ENCODE measurements around the gene TMEM121.
"Not testable (repeated sequence)": the region's sequence is repeated elsewhere in the genome, so short reads cannot be mapped to it uniquely, and the experiment has no call there.

Gene TMEM121

DNA sequence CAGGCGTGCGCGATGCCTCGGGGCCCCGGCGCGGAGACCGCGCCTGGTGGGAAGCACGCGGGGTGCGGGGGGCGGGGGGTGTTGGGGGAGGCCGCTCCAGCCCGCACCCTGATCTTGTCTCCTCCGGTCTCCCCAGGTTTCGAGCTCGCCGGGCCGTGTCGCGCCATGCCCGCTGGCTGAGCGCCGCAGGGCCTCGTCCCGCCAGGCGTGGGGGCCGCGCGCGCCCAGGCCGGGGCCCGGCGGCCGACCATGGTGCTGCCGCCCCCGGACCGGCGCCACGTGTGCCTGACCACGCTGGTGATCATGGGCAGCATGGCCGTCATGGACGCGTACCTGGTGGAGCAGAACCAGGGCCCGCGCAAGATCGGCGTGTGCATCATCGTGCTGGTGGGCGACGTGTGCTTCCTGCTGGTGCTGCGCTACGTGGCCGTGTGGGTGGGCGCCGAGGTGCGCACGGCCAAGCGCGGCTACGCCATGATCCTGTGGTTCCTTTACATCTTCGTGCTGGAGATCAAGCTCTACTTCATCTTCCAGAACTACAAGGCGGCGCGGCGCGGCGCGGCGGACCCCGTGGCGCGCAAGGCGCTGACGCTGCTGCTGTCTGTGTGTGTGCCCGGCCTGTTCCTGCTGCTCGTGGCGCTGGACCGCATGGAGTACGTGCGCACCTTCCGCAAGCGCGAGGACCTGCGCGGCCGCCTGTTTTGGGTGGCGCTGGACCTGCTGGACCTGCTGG, 2.4 kb downstream of the TMEM121 start:
- no peak for DNase-seq

DNA sequence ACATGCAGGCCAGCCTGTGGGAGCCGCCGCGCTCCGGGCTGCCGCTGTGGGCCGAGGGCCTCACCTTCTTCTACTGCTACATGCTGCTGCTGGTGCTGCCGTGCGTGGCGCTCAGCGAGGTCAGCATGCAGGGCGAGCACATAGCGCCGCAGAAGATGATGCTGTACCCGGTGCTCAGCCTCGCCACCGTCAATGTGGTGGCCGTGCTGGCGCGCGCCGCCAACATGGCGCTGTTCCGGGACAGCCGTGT, 2.9 kb downstream of the TMEM121 start:
- no peak for DNase-seq

DNA sequence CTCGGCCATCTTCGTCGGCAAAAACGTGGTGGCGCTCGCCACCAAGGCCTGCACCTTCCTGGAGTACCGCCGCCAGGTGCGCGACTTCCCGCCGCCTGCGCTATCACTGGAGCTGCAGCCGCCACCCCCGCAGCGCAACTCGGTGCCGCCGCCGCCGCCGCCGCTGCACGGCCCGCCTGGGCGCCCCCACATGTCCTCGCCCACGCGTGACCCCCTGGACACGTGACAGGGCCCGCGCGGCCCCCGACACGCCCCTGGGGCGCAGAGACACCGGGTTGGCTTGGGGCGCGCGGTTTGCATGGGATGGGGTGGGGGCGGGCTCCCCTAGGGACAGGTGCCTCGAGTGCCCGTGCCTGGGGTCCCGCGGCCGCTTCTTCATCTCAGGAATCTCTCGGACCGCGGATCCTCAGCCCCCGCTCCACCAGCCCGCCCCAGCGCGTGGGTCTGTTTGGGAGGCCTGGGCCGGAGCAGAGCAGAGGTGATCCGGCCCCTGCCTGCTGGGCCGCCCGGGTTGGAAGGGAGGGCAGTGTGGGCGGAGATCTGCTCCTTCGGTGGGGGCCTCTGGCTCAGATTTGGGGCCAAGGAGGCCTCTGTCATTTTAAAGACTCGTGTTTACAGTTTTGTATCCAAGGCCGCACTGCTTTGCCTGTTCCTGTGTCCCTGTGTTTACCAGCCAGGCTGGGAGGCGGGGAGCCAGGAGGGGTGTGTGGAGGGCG, 3.3 kb downstream of the TMEM121 start:
- no peak for DNase-seq

DNA sequence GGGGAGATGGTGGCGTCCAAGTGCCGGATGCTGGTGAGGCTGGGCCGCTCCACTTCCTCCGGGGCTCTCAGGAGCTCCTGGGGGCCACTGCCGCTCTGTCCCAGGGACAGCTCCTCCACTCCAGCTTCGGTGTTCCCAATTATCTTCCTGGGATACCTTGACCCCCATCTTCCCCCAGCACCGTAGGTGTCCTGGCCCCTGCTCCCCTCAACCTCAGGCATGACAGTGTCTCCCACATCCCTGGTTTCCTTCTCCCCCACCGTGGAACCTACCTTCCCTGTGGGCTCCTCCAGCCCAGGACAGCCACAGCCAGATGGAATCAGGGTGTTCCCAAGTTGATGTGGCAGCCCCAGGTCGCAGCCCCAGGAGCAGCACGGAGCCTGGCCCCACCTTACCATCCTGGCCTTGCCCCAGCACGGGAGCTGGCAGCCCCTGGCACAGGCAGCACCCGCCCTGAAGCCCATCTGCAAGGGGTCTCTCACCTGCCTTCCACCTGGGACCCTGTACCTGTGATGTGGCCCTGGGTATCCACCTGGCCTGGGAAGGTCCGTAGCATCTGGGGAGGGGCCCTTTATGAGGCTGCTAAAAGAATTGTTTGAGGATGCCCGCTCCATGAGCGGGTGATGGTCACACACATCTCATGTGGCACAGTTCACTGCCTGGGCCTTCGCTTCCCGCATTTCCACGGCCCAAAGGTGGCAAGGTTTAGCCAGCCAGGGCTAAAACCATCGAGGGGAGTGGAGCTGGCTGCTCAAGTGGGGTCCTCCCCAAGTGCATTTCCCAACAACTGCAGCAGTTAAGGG, 4.1 kb downstream of the TMEM121 start:
- no peak for DNase-seq

DNA sequence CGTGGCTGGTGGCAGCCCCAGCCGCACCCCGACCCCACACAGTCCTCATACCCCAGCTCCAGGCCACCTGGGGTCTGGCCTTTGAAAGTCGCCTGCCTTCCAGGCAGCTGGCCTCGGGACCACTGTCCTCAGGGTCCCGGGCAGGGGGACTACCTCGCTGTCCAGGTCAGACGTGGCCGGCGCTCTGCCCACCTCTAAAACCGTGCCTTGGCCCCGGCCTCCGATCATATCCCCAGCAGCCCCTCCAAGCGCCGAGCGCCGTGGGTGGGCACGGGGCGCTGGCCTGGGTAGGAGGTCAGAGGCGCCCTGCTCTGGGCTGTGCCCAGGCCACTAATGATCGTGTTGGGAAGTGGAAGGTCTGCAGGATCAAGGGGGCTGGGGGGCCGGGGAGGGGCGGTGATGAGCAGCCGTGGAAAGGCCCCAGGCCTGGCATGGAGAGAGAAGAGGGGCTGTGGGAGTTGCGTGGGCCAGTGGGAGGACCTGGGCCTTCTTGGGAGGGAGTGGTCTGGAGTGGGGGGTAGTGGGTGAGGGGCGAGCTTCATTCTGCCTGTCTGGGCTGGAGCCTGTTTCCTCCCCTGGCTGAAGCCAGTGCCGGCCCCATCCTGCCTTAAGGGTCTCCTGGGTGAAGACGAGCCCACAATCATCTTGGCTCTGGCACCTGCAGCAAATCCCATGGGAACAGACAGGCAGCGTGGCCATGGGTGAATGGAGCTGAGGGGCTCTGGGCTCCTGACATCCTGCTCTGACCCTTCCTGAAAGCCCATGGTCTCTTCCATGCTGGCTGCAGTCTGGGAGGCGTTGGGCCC, 4.9 kb downstream of the TMEM121 start:
- no peak for DNase-seq

DNA sequence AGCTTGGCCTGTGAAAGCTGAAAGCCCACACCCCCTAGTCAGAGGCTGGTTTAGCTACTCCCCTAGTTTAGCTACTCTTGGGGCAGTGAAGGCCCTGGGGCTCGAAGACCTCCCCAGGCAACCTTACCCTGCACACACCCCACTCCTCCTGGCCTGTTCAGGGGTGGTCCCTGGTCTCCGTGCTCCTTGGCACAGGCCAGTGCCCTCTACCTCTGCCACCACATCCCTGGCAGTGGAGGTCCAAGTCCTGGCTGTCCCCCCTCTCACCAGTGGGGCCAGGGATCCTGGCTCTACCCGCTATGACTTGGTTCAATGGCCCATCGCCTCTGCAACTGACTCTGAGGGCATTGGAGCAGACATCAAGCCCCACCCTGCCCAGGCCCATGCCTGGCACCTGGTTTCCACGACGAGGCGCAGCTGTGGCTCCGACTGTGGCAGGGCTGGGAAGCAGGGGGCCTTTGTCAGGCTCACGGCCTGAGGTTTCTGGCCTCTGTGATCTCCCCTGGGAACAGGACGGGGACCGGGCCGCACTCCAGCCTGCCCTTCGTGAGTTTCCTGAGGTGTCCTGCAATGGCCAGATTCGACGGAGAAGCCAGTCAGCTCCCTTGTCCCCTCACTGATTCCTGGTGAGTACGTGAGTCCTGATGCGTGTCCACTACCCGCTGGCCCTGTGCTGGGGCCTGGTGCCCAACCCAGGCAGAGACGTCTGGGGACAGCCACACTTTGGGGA, 5.7 kb downstream of the TMEM121 start:
- DNase-seq, result no peak

DNA sequence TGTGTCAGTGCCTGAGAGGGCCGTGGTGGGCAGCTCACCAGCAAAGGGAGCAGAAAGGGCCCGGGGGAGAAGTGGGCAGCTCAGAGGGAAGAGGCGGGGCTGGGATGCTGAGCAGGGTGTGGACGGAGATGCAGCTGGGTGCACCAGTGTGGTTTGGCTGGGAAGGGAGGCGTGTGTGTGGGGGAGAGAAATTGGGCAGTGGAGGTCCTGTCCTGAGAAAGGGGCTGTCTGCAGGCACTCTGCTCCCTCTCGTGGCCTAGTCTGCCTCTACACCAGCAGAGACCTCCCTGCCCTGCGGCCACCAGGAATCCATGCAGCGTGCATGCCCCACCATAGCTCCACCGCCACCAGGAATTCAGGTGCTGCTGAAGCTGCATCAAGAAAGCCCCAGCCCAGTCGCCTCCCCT, 6.4 kb downstream of the TMEM121 start:
- no peak for DNase-seq

DNA sequence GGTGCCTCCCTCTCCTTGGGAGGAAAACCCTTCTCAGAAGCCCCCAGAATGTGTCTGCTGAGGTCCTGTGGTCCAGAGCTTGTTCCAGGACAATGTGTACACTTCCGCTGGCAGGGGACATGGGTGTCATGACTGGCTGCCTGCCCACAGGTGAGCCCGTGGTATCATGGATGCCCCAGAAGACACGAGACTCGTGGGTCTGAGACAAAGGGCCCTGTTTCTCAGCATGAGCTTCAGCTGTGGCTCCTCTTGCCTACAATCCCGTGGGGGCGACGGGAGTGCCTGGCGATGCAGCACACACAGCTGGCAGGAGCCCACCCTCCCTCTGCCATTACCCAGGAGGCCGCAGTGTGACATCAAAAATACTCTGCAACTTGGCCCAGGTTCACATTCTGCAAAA, 7.0 kb downstream of the TMEM121 start:
- no peak for DNase-seq

DNA sequence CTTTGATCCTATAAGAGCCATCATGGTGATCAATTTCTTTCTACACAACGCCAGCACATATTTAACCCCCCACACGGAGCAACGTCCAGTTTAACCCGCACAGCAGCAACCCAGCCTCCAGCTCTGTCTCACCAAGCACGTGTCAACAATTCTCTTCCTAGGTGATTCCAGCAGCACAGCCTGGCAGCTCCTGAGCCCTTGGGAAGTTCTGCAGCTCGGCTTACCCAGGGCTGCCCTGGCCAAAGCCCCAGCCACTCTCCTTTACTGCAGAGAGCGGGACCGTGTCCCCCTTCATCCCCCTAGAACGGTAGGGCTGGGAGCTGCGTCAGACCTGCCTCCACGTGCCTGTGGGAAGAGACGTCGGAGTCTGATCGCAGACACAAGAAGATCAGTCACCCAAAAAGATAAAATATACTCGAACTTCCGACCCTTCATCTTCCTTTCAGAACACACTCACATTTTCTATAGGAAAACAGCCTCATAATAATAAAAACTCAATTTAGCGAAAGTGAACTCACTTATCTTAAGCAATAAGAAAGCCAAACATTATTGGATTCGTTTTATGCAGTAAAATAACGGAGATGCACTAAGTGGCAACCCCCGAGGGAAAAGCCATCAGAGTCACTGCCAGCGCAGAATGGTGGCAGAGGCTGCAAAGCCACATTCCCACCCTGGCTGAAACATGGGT, 7.6 kb downstream of the TMEM121 start:
- no peak for DNase-seq

DNA sequence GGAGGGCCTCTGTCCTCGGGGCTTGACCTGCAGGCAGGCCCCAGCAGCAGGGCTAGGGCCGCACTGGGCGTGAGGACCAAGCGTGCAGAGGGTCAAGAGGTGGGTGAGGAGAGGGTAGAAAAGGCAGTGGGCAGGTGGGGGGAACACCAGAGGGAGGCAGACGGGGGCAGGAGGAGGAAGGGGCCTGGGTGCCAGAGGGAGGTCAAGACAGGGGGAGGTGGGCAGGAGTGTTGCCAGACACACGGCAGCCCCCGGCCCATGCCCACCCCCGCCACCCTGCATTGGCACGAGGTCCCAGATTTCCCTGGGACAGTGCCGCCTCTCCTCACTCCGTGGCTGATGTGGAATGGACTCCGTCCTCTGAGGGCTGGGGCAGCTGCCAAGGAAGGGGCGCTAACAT, 8.2 kb downstream of the TMEM121 start:
- no peak for DNase-seq

DNA sequence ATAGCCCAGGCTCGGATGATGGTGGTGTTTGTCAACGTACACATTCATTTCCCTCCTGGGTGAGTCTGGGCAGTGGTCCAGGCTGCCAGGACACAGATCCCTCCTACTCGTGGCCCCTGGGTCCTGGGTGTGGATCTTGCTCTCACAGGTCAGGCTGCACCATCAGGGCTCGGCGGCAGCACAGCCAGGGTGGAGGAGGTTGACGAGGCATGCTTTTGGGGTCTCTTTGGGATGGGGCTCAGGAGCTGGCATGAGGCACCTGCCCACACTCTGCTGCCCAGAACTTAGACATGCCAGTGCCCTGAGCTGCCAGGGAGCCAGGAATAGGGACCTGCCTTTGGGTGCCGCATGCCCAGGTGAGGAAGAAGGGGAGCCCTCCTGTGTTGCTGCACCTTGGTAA, 9.7 kb downstream of the TMEM121 start:
- DNase-seq, result no peak

DNA sequence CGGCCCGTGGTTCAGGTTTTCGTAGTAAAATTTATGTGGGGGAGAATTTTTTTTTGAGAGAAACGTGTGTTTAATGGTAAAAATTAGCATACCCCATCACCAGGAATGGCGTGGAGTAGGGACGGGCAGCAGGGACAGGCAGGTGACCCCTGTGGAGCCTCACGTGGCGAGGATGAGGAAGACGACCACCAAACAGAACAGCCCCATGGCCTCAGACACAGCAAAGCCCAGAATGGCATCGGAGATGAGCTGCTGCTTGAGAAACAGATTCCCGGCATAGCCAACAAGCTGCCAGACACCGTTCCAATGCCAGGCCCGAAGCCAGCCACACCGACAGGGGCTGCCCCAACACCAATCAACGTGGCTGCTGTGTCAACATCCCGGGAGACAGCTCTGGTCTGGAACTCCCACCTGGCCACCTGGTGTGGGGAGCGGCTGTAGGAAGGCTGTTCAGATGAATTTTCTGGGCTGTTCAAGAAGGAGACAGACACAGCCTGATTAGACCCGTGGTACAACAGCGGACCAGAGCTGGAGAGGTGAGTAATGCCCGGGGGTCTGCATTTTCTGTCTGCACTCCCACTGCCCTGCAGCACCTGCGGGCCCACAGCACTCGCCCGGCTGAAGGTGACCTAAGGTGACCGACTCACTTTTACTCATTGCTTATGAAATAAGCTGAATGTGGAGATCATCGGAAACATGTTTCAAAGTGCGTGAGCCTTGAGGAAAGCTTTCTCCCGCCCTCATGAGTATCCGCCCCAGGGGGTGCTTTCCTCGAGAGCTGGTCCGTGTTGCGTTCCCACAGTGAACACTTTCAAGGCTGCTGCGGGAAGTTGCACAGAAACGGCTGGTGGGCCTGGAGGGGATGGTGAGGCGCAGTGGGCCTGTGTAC, 10.6 kb downstream of the TMEM121 start:
- no peak for DNase-seq

DNA sequence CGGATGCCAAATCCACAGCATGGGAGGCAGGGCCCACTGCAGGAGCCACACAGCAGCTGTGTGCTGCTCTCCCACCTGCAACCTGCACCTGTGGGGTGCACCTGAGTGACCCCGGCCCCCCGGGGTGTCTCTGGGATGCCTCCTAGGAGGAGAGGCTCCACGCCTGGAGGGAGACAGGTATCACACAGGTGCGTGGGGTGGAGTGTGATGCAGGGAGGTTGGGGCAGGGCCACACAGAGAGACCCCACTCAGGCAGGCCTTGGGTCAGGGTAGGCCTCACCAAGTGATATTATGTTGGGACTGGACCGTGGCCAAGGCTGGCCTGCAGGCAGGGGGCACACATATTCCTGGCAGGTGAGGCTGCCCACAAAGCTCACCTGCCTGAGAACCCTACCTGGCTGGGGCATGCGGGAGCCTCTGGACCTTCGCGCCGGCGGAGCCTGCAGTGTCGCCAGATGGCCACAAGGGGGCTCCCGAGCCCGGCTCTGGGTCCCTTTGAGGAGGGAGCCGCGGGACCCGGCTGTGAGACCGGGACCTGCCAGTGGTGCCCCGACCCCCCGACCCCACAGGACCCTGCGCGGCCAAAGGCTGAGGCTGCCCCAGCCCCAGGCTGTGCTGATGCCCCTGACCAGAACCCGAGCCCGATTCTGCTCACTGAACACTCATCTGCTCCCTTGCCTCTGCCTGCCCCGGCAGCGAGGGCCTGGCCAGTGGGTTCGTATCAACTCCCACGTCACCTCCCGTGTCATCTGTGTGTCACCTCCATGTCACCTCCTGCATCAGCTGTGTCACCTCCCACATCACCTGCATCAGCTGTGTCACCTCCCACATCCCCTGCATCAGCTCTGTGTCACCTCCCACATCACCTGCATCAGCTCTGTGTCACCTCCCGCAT, 11.4 kb downstream of the TMEM121 start:
- no peak for DNase-seq

DNA sequence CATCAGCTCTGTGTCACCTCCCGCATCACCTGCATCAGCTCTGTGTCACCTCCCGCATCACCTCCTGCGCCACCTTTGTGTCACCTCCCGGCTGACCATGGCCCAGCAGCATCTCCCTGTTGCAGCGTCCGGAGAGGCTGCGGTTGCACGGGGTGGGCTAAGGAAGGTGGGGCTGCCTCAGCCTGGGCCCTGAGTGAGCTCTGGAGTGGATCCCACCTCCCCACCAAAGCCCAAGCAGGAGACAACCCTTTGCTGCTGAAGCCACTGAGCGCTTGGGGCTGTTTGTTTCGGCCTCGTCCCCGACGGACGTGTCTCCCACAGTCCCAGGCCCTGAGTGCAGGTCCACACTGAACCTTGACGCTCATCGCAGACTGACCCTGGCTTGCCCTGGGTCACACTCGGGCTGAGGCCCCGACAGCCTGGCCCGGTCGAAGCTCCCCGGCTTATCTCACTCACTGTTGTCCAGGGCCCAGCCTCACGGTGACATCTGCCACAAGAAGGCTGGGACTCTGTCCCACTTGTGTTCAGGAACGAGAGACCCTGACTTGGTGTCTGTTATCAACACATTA, 12.2 kb downstream of the TMEM121 start:
- no peak for DNase-seq

DNA sequence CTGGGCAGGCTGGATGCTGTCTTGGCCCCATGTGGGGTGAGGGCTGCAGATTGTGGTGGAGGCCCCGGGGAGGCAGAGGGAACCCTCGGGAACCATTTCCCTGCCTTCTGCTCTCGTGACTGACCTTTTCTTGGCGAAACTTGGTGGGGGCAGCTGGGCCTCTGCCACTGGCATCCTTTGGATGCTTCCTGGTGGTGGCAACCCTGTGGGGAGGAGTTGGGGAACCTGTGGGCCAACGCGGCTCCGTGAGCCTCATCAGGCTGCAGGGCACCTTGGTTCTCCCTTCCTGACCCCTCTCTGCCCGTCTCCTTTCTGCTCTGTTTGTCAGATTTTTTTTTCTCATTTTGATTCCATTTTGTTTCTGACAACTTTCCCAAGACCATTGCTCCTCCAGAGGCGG, 14.4 kb downstream of the TMEM121 start:
- DNase-seq, result no peak

DNA sequence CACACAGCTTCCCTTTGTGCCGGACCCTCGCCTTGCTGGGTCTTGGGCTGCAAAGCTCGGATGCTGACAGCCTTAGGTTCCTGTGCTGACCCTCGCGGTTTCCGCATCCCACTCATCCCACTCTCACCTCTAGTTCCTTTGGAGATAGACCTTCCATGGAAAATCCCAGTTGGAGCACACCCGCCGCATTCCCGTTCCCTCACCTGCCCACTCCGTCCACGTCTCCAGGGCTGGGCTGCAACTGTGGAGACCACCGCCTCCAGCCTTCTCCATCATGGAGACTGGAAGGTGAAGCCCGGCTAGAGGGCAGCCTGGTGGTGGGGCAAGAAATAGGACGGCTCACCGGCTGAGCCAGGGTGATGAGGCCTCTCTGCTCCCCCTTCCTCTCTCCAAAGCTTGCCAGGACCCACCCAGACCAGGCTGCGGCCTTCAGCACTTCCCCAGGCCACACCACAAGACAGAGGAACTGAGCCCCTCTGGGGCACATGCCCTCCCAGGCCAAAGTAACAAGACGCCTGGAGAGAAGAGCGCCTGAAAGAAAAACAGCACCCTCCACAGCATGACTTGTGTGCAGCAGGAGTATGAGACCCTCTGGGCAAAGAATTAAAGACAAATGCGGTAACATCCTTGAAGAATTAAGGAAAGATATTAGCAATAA, 15.0 kb downstream of the TMEM121 start:
- DNase-seq, result no peak

DNA sequence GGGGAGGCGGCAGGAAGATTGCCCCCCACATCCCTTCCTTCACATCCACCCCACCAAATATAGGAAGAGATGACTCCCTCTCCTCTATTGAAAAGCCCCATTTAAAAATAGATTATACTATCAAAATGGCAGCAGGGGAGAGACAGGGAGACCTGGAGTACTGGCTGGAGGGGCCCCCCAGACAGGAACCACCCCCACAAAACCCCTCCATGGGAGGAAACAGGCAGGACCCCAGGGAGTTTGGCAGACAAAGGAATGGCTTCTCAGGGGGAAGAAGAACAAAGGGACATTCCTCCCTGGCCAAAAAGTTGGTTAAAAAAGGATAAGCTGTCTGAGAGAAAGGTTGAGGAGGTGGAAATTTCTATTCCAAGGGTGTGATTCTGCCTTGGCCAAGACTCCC, 19.3 kb downstream of the TMEM121 start:
- not testable (repeated sequence) for DNase-seq

DNA sequence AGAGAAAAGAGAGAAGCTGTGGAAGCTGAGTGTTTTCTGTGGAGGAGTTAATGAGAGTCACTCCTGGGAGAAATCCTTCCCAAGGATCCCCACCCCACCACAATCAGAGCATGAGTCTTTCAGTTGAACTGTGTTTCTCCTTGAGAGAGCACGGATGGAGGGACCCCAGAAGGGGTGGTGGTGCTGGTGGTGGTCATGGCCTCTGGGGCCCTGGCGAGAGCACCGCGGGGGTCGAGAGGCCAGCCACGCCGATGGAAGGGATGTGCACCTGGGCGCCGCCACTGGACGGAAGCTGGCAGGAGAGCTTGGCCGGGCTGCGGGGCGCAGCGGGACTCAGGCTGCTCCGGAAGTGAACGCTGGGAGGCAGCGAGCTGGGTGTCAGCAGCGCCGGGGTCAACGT, 20.0 kb downstream of the TMEM121 start:
- not testable (repeated sequence) for DNase-seq

DNA sequence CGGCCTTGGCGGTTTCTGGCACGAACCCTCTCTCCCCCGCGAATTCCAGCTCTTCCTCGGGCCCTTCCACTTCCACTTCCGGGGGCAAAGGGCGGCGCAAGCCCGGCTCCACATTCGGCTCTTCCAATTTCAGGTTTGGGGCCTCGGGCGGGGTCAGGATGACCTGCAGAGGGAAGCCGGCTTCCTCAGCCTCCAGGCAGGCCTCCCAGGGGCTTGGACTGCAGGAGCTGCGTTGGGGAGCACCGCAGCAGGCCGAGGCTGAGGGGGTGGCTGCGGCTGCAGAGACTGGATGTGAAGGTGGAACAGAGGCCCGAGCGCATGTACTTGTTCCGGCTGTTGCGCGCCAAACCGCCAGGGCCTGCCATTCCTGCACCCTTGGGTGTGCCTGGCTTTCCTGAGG, 20.7 kb downstream of the TMEM121 start:
- not testable (repeated sequence) for DNase-seq
